Ramos (cell line): ENCODE data around the gene CYP8B1.

Source experiments
- in situ Hi-C: fragments of 300-500 bp; cut with MboI; formaldehyde crosslinking; loops from one replicate; pipeline ENCODE4 v1.14.3; 2022; ENCODE audit warnings: low sequenced_read_pairs; ENCODE audit not compliant: unreplicated experiment

CYP8B1 gene, protein sequence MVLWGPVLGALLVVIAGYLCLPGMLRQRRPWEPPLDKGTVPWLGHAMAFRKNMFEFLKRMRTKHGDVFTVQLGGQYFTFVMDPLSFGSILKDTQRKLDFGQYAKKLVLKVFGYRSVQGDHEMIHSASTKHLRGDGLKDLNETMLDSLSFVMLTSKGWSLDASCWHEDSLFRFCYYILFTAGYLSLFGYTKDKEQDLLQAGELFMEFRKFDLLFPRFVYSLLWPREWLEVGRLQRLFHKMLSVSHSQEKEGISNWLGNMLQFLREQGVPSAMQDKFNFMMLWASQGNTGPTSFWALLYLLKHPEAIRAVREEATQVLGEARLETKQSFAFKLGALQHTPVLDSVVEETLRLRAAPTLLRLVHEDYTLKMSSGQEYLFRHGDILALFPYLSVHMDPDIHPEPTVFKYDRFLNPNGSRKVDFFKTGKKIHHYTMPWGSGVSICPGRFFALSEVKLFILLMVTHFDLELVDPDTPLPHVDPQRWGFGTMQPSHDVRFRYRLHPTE

DNA sequence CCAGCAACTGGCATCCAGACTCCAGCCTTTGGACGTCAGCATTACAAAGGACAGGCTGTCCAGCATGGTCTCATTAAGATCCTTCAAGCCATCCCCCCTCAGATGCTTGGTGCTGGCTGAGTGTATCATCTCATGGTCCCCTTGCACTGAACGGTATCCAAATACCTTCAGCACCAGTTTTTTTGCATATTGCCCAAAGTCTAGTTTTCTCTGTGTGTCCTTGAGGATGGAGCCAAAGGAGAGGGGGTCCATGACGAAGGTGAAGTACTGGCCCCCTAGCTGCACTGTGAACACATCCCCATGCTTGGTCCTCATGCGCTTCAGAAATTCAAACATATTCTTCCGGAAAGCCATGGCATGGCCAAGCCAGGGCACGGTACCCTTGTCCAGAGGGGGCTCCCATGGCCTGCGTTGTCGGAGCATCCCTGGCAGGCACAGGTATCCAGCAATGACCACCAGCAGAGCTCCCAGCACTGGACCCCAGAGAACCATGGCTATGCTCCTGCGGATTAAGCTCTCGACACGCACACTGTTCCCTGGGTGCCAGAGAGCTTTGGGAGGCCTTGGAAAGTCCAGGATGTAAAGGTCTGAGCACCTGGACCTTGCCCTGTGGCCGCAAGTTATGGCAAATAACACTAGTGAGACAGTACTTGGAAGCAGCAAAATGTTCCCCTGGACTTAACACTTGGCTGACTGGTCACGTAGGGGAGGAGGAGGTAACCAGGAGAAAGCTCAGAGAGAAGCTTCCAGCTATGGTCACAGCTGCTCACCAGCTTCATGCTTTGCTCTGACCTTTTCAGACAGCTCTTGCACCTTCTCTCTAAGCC, at the start of gene CYP8B1:
CYP8B1 (minus strand) TSS at position 555 of the 827 bp plus-strand sequence; CDS start at position 492, 63 bp downstream.
- in situ Hi-C loops = loop anchor here (5.0 kb wide), 1 partner anchor 43 kb away; no protein-coding TSS in a partner anchor

DNA sequence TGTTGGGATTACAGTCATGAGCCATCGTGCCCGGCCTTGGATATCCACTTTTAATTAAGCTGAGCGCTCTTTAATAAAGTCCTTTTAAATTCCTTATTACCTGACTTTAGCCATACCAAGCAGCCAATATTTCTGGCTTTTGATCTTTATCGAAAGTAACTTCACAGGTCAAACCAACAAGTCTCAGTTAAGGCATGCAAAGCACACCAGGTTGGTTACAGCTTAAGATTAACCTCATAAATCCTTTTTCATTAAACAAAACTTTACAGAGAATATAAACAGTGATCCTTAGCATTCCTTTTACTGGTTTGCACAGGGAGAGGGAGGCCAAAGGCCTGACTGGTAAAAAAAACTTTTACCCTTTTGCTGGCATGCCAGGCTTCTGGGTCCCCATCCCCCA, 47.9 kb upstream of the CYP8B1 start:
- in situ Hi-C loops = no loop called here

DNA sequence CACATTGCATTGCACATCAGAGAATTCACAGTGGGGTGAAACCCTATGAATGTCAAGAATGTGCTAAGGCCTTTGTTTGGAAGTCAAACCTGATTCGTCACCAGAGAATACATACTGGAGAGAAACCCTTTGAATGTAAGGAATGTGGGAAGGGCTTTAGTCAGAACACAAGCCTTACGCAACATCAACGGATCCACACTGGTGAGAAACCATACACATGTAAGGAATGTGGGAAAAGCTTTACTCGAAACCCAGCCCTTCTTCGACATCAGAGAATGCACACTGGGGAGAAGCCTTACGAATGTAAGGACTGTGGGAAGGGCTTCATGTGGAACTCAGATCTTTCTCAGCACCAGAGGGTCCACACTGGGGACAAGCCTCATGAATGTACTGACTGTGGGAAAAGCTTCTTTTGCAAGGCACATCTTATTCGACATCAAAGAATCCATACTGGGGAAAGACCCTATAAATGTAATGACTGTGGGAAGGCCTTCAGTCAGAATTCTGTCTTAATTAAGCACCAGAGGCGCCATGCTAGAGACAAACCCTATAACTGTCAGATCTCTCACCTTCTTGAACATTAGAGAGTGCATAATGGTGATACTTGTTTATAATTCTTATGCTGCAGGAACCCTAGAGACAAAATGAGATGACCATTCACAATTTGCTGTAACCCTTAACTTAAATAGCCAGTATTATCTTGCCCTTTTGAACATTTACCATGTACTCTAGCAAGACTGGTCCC, 39.3 kb upstream of the CYP8B1 start:
- in situ Hi-C loops = no loop called here

DNA sequence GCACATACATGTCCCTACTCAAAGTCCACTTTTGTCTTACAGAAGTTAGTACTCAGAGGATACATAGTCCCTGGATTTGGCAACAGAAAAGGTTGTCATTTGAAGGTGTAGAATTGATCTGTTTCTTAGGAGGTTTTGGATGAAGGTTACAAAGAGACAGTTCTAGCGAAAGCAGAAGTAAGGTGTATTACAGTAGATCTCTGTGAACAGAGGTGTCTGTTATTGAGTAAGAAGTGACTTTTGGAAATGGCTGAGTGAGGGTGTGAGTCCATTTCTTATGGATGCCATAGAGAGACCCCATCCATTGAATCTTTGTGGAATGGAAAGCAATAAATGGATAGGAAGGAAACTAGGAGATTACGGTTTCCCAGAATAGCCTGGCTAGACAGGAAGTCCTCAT, 35.9 kb upstream of the CYP8B1 start:
- in situ Hi-C loops = no loop called here

DNA sequence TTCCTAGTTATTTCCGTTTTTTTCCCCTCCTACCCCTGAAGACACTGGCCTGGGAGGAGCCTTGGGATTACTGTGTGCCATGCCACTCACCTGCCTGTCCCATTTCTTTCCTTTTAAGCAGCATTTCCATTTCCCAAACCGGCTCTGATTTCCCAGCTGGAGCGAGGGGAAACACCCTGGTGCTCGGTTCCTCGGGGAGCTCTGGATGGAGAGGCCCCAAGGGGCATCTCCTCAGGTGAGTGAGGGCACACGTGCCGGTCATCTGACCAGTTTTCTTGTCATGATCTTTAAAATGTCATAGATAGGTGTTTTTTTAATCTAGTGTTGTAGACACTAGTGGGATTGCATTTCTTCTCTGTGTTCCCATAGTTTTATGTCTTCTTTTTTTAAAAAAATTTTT, 33.0 kb upstream of the CYP8B1 start:
- in situ Hi-C loops = no loop called here

DNA sequence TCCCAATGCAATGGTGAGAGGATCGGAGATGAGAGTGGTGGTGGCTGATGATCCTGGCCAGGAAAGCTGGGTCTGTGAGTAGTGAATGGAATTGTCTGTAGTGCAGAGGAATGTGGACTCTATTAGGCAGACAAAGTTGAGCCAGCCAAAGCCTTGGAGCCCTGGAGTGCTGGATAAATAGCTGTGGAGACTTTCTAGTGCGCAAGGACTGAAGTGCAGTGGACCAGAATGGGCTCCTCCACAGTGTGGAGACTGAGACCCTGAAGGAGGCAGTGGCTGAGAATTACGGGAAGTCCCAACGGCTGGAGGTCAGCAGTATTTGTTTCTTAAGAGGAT, 31.1 kb upstream of the CYP8B1 start:
- in situ Hi-C loops = no loop called here

DNA sequence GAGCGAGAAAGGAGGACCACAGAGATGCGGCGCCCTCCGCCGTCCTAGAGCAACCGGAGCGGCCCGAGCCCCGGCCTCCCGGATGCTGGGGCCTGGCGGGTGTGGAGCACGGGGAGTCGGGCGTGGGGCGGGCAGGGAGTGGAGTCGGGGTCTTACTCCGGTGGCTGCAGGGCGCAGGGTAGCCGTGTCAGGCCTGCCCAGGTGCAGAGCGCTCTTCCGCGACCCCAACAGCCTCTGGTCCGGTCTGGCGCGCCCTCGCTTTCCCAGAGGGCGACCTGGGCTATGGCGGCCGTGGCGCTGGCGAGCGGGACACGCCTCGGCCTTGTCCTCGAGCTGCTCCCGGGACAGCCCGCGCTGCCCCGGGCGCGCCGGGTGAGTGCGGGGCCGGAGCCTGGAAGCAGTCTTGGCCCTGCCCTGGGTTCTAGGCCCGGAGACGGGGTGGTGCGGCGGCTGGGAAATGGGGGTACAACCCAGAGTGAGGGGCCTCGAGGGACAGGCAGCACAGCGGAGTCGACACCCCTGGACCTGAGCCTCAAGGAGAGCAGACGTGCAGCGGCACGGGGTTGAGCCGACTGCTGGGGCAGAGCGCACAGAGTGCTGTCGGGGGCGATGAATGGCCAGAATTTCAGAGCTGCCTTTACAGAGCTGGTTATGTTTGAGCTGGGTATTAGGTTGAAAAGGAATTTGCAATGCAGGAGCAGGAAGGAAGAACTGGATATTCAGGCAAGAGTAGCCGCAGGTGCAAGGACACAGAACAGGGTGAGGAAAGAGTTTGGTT, 30.6 kb upstream of the CYP8B1 start, which contains the start of gene ZNF662:
ZNF662 (plus strand) TSS at position 73 of the 778 bp plus-strand sequence. CDS start 1,973 bp downstream, outside the sequence.
- in situ Hi-C loops = no loop called here

DNA sequence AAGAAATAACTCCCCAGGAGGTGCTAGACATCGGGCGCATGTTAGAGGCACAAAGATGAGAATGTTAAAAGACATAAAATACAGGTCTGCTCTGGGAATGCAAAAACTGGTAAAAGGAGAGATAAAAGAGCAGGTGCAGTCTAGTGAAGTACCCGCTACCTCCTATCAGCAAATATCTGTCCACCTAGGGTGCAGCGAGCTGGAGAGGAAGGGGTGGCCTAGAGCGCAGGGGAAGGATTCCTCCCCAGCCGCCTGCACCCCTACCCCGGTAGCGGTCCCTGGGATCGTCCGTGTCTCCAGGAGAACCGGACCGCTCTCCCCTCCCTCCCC, 30.0 kb upstream of the CYP8B1 start:
- in situ Hi-C loops = no loop called here

DNA sequence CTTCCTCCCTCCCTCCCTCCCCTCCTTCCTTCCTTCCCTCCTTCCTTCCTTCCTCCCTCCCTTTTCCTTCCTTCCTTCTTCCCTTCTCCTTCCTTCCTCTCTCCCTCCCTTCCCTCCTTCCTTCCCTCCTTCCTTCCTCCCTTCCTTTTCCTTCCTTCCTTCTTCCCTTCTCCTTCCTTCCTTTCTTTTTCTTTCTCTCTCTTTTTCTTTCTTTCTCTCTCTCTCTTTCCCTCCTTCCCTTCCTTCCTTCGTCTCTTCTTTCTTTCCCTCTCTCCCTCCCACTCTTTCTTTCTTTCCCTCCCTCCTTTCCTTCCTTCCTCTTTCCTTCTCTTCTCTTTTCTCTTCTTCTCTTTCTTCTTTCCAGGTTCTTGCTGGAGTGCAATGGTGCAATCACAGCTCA, 28.4 kb upstream of the CYP8B1 start:
- in situ Hi-C loops = no loop called here

DNA sequence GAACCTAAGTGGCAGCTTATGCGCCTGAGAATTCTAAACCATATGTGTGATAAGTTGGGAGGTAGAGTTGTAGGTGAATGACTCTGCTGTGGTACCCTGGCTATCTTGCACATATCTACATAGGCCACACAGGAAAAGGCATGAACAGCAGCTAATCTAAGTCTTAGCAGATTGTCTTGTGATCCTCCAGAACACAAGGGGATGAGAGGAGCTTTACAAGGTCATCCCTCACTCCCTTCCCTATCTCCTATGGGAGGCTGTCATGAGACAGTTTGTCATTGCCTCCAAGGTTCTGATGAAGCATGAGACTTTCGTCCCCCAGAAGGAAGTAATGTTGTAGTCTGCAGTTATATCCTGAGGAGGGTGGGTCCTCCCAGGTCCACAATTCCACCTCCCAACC, 26.6 kb upstream of the CYP8B1 start:
- in situ Hi-C loops = no loop called here

DNA sequence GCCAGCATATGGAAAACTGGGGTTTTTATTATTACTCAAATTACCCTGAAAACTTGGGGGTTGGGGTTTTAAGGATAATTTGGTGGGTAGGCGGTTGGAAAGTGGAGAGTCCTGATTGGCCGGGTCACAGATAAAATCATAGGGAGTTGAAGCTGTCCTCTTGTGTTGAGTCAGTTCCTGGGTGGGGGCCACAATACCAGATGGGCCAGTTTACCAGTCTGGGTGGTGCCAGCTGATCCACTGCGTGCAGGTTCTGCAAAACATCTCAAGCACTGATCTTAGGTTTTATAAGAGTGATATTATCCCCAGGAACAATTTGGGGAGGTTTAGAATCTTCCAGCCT, 25.4 kb upstream of the CYP8B1 start:
- in situ Hi-C loops = no loop called here

DNA sequence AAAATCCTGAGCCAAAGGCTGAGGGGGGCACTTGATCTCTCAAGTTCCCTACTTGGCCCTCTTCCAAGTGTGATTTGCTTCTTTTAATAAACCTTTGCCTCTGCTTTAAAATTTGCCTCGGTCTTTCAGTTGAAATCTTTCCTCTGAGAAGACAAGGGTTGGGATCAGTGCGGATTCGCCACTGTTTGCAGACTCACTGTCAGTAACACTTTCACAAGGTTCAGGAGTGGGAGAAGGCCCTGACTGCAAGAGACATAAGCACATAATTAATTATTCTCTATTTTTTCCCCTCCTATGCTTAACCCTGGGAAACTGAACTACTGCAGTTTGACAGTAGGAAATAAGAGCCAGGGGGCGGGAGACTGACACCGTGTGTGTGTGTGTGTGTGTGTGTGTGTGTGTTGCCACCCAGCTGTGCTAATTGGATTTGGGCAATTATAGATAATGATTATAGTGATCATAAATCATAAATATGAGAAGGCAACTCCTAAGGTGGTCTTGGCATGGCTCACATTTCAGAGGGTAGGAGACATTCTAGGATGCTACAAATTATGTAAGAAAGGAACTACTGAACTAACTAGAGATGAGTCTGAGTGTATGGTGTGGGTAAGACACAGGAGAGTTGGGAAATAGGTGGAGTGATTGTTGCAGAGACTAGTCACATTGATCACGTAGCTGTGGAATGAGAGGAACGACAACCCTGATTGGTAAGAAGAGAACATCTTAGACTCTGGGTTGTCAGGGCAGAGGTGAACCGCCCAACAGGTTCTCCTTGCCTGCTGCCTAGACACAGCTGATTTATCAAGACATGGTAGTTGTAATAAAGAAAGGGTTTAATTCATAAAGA, 24.8 kb upstream of the CYP8B1 start:
- in situ Hi-C loops = no loop called here

DNA sequence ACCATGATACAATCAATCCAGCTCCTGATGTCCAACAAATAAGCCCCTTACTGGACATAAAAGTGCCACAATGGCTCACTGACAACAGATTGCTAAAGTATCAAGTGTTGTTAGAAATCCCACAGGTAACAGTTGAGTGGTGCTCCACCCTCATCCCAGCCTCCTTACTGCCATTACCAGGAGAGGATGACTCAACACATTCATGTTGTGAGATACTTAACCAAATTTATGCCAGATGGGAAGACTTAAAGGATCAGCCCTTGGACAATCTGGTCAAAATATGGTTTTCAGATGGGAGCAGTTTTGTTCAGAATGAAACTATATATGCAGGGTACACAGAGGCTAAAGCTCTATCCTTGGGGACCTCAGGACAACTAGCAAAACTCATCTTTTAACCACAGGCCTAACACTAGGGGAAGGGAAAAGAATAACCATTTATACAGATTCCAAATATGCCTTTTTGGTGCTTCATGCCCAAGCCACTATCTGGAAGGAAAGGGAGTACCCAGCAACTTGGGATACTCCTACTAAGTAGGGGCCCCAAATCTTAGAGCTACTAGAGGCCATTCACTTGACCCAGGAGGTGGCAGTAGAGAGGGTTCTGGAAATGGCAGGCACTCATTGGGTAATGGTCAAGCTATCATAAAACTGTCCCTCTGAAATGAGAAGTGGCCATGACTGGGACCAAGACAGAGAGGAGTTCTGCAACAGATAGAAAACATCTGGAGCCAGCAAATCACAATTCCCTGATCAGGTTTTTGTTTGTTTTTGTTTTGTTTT, 23.4 kb upstream of the CYP8B1 start:
- in situ Hi-C loops = no loop called here

DNA sequence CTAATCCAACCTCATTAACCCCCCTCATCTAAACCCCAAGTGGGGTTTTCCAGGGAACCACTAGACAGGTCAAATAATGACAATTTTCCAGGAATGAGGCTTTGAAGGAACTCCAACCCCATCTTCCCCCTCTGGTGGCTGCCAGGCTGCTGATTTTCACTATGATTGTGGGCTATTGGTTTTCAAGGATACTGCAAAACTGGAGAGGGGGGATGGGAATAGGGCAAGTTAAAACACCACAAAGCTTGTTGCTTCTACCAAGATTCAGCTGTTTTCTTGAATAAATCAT, 19.8 kb upstream of the CYP8B1 start:
- in situ Hi-C loops = no loop called here

DNA sequence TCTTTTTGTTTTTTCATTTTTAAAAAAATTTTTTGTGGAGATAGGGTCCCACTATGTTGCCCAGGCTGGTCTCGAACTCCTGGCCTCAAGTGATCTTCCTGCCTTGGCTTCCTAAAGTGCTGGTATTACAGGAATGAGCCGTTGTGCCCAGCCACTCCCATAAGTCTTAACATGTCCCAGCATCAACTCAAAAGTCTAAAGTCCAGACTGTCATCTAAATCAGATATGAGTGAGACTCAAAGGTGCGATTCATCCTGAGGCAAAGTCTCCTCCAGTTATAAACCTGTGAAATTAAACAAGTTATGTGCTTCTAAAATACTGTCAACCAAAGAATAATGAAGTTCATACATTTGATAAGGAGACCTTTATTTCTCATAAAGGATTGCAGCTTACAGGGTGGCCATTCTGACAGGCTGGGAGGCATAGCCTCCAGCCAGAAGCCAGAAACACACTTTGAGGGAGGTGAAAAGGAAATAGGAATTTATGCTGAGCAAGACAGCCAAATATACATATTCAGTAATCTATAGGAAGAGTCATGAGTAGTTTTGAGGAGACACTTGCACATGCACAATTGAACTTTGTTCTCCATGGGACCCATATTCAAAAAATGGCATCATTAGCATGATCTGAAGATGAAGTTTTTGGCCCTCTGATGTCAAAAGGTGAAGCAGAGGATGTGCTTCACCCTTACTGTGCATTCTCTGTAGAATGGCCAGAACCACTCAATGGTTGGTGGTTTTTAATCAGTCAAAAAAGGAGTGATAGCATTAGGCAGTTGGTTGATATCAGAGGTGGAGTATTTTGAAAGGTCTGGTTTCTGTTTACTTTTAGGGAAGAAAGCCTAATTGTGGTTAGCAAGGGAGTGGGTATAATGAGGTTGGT, 19.3 kb upstream of the CYP8B1 start:
- in situ Hi-C loops = no loop called here

DNA sequence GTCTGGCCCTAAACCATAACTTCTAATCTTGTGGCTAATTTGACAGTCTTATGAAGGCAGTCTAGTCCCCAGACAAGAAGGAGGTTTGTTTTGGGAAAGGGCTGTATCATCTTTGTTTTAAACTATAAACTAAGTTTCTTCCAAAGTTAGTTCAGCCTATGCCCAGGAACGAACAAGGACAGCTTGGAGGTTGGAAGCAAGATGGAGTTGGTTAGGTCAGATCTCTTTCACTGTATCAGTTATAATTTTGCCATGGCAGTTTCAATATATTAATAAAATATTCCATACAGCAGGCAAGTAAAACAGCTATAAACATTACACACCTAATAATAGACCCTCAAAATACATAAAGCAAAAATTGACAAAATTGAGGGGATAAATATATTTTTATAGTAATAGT, 17.1 kb upstream of the CYP8B1 start:
- in situ Hi-C loops = no loop called here

DNA sequence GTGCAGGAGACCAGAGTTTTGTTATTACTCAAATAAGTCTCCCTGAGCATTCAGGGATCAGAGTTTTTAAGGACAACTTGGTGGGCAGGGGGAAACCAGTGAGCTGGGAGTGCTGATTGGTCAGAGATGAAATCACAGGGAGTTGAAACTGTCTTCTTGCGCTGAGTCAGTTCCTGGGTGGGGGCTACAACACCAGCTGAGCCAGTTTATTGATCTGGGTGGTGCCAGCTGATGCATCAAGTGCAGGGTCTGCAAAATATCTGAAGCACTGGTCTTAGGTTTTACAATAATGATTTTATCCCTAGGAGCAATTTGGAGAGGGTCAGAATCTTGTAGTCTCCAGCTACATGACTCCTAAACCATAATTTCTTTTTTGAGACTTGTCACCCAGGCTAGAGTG, 16.5 kb upstream of the CYP8B1 start:
- in situ Hi-C loops = no loop called here

DNA sequence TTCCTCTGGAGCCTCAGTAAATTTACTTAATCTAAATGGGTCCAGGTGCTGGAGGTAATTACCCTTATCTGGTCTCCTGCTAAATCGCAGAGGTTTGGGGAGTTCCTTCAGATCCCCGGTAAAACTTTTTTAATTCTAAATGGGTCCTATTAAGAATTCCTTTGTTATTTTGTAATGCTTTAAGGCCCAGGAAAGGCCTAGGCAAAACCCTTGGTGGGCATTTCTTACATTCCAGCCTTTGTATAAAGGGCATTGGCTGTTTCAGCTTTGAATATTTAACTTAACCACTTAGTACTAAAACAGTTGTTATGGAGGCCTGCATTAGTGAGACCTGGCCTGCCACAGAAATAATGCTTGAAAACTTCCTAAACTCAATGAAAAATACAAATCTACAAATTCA, 15.4 kb upstream of the CYP8B1 start:
- in situ Hi-C loops = no loop called here
